ENCODE measurements around the gene PTPRK.

The PTPRK gene

DNA sequence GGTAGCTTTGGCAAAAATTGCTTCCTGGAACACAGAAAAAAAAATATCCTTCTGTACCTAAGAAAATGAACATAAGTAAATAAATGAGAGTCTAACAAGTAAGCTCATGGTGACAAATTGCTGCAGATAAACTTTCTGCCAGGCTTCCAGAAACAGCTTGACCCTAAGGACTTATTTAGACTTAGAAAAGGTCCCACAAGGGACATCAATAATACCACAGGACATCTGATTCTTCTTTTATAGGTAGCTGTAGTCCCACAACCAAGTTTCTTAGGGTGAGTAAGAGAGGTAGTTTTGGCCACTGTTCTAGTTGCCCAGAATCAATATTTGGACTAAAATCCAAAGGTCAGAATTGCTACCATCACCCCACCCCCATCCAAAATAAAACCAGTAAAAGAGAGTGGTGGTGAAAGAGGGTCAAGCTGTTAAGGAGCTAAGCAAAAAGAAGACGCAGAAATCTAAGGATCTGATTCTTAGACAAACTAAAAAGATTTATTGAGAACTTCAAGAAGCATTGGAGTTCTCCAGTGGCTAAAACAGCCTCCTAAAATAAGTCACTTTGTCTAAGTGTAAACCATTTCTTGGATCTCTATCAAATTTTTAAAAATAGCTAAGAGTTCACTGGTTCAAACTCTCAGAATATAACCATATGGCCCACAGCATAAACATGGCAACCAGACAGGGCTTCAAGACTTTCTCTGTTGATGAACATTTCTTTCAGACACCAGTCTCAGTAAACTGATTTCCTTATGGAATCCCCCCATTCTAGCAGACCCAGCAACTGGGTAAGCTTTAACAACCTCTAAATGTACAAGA, 180.6 kb downstream of the PTPRK start:
- H3K9ac ChIP-seq (ENCODE audit: low read length in 5 of 5) = no peak overlapping the region
- H3K4me3 ChIP-seq (ENCODE audit: low read depth in 1 of 5, low read length in 5 of 5) = no peak overlapping the region
- peaks cover 0 to 6% (median 4%) of the 10 kb centered on the region in 5 donors for H3K4me1 ChIP-seq (ENCODE audit: control insufficient read depth in 5 of 5, insufficient read depth in 5 of 5, low read length in 5 of 5)
- no peaks in the 10 kb centered on the region for H3K9me3 ChIP-seq (ENCODE audit: control insufficient read depth in 5 of 5, low read length in 5 of 5)
- H3K27me3 ChIP-seq (ENCODE audit: control insufficient read depth in 5 of 5, insufficient read depth in 4 of 5, low read length in 5 of 5) = no peaks in the 10 kb centered on the region
- no peak overlapping the region for H3K27ac ChIP-seq (ENCODE audit: low read depth, low read length)
- H3K36me3 ChIP-seq (ENCODE audit: control insufficient read depth in 5 of 5, insufficient read depth in 5 of 5, low read length in 5 of 5) = no peaks in the 10 kb centered on the region

GRCh38 chr6:128337619-128338018, 182.8 kb downstream of the PTPRK start:
- no peak overlapping the region for H3K27ac ChIP-seq (ENCODE audit: low read depth, low read length)
- H3K4me1 ChIP-seq (ENCODE audit: control insufficient read depth in 5 of 5, insufficient read depth in 5 of 5, low read length in 5 of 5) = peaks cover 0 to 6% (median 4%) of the 10 kb centered on the region in 5 donors
- no peaks in the 10 kb centered on the region for H3K9me3 ChIP-seq (ENCODE audit: control insufficient read depth in 5 of 5, low read length in 5 of 5)

GRCh38 chr6:128336436-128337095, 183.8 kb downstream of the PTPRK start:
- Histone ChIP-seq H3K9ac (ENCODE audit: low read length in 5 of 5) (no peak overlapping the region), H3K9me3 (ENCODE audit: control insufficient read depth in 5 of 5, low read length in 5 of 5) (no peaks in the 10 kb centered on the region), H3K4me3 (ENCODE audit: low read depth in 1 of 5, low read length in 5 of 5) (no peak overlapping the region), H3K27me3 (ENCODE audit: control insufficient read depth in 5 of 5, insufficient read depth in 4 of 5, low read length in 5 of 5) (no peaks in the 10 kb centered on the region), H3K4me1 (ENCODE audit: control insufficient read depth in 5 of 5, insufficient read depth in 5 of 5, low read length in 5 of 5) (peaks cover 0 to 6% (median 4%) of the 10 kb centered on the region in 5 donors), H3K36me3 (ENCODE audit: control insufficient read depth in 5 of 5, insufficient read depth in 5 of 5, low read length in 5 of 5) (no peaks in the 10 kb centered on the region), H3K27ac (ENCODE audit: low read depth, low read length) (no peak overlapping the region)

More at GRCh38 chr6:128337619-128338018, 182.8 kb downstream of the PTPRK start:
- Histone ChIP-seq H3K27me3 (ENCODE audit: control insufficient read depth in 5 of 5, insufficient read depth in 4 of 5, low read length in 5 of 5) (no peaks in the 10 kb centered on the region), H3K4me3 (ENCODE audit: low read depth in 1 of 5, low read length in 5 of 5) (no peak overlapping the region), H3K36me3 (ENCODE audit: control insufficient read depth in 5 of 5, insufficient read depth in 5 of 5, low read length in 5 of 5) (no peaks in the 10 kb centered on the region), H3K9ac (ENCODE audit: low read length in 5 of 5) (no peak overlapping the region)

DNA sequence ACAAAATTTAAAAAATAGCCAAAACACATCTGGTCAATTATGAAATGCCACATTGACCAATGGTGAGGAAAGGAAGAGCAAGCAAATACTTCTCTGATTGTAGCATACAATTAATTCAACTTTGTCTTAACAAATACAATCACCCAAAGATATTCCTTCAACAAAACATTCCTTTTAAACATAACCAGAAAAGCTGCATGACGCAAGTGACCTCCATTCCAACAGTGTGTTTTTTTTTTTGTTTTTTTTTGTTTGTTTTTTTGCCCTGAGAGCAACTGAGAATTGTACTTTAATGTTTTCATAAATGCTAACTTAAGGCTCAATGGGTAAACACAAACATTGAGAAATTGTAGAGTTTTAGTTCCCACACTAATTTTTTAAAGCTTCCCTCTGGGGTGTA, 184.4 kb downstream of the PTPRK start:
- H3K36me3 ChIP-seq (ENCODE audit: control insufficient read depth in 5 of 5, insufficient read depth in 5 of 5, low read length in 5 of 5) = no peaks in the 10 kb centered on the region
- H3K4me1 ChIP-seq (ENCODE audit: control insufficient read depth in 5 of 5, insufficient read depth in 5 of 5, low read length in 5 of 5) = peaks cover 0 to 6% (median 4%) of the 10 kb centered on the region in 5 donors
- H3K27ac ChIP-seq (ENCODE audit: low read depth, low read length) = no peak overlapping the region
- H3K4me3 ChIP-seq (ENCODE audit: low read depth in 1 of 5, low read length in 5 of 5) = no peak overlapping the region
- no peaks in the 10 kb centered on the region for H3K27me3 ChIP-seq (ENCODE audit: control insufficient read depth in 5 of 5, insufficient read depth in 4 of 5, low read length in 5 of 5)
- no peaks in the 10 kb centered on the region for H3K9me3 ChIP-seq (ENCODE audit: control insufficient read depth in 5 of 5, low read length in 5 of 5)
- no peak overlapping the region for H3K9ac ChIP-seq (ENCODE audit: low read length in 5 of 5)

DNA sequence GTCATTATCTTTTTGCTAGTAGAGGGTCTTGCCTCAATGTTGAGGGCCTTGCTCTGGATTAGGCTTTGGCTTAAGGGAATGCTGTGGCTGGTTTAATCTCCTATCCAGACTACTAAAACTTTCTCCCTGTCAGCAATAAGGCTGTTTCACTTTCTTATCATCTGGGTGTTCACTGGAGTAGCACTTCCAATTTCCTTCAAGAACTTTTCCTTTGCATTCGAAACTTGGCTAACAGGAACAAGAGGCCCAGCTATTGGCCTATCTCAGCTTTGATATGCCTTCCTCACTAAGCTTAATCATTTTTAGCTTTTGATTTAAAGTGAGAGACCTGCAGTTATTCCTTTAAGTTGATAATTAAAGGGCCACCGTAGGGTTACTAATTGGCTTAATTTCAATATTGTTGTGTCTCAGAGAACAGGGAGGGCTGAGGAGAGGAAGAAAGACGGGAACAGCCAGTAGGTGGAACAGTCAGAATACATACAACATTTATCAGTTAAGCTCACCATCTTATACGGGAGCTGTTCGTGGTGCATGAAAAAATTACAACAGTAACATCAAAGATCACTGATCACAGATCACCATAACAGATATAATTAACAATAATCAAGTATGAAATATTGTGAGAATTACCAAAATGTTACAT, 186.7 kb downstream of the PTPRK start:
- Histone ChIP-seq H3K9ac (ENCODE audit: low read length in 5 of 5) (no peak overlapping the region), H3K9me3 (ENCODE audit: control insufficient read depth in 5 of 5, low read length in 5 of 5) (no peaks in the 10 kb centered on the region), H3K27ac (ENCODE audit: low read depth, low read length) (no peak overlapping the region), H3K4me1 (ENCODE audit: control insufficient read depth in 5 of 5, insufficient read depth in 5 of 5, low read length in 5 of 5) (no peaks in the 10 kb centered on the region), H3K4me3 (ENCODE audit: low read depth in 1 of 5, low read length in 5 of 5) (no peak overlapping the region), H3K36me3 (ENCODE audit: control insufficient read depth in 5 of 5, insufficient read depth in 5 of 5, low read length in 5 of 5) (no peaks in the 10 kb centered on the region), H3K27me3 (ENCODE audit: control insufficient read depth in 5 of 5, insufficient read depth in 4 of 5, low read length in 5 of 5) (no peaks in the 10 kb centered on the region)

DNA sequence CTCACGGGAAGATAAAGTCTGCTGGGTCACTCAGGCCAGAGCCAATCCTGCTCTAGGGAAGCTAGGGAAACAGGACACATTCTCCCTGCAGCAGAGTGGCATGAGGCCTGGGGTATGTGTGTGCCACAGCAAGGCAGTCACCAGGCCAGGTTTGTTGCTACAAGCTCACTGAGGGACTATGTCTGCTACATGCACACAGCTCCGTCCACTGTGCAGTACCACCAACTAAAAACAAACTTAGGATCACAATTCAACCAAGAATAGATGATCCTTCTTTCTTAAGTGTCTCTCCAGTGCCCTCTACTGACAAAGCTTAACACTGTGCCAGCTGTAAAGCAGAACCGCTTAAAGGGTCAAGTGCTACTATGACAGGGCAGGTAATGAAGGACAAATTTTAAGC, 192.5 kb downstream of the PTPRK start:
- no peak overlapping the region for H3K9ac ChIP-seq (ENCODE audit: low read length in 5 of 5)
- H3K9me3 ChIP-seq (ENCODE audit: control insufficient read depth in 5 of 5, low read length in 5 of 5) = peaks cover 0 to 4% (median 0%) of the 10 kb centered on the region in 5 donors

GRCh38 chr6:128323011-128323410, 197.4 kb downstream of the PTPRK start:
- no peaks in the 10 kb centered on the region for H3K36me3 ChIP-seq (ENCODE audit: control insufficient read depth in 5 of 5, insufficient read depth in 5 of 5, low read length in 5 of 5)
- no peak overlapping the region for H3K27ac ChIP-seq (ENCODE audit: low read depth, low read length)

More for the DNA sequence above, 192.5 kb downstream of the PTPRK start:
- Histone ChIP-seq H3K4me1 (ENCODE audit: control insufficient read depth in 5 of 5, insufficient read depth in 5 of 5, low read length in 5 of 5) (no peaks in the 10 kb centered on the region), H3K27ac (ENCODE audit: low read depth, low read length) (no peak overlapping the region), H3K36me3 (ENCODE audit: control insufficient read depth in 5 of 5, insufficient read depth in 5 of 5, low read length in 5 of 5) (no peaks in the 10 kb centered on the region), H3K27me3 (ENCODE audit: control insufficient read depth in 5 of 5, insufficient read depth in 4 of 5, low read length in 5 of 5) (no peaks in the 10 kb centered on the region), H3K4me3 (ENCODE audit: low read depth in 1 of 5, low read length in 5 of 5) (no peak overlapping the region)

DNA sequence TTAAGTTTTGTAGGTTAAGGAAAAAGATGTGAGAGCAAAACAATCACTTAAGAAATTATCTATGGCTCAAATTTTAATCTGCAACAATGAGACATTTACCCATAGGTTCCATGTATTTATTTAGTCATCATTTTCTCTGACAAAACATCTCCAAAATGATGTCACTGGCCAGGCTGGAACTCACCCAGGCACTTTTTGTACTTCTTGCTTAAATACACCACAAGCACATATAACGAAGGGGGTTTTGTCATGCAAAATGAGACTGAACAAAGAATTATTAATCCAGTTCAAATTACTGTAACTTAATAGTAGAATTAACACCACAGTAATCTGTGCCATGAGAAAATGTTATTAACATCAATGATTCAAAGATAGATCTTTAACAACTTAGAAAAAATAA, 200.5 kb downstream of the PTPRK start:
- no peaks in the 10 kb centered on the region for H3K27me3 ChIP-seq (ENCODE audit: control insufficient read depth in 5 of 5, insufficient read depth in 4 of 5, low read length in 5 of 5)
- H3K9ac ChIP-seq (ENCODE audit: low read length in 5 of 5) = no peak overlapping the region
- no peaks in the 10 kb centered on the region for H3K36me3 ChIP-seq (ENCODE audit: control insufficient read depth in 5 of 5, insufficient read depth in 5 of 5, low read length in 5 of 5)
- H3K4me1 ChIP-seq (ENCODE audit: control insufficient read depth in 5 of 5, insufficient read depth in 5 of 5, low read length in 5 of 5) = no peaks in the 10 kb centered on the region
- H3K9me3 ChIP-seq (ENCODE audit: control insufficient read depth in 5 of 5, low read length in 5 of 5) = no peaks in the 10 kb centered on the region
- H3K27ac ChIP-seq (ENCODE audit: low read depth, low read length) = no peak overlapping the region
- no peak overlapping the region for H3K4me3 ChIP-seq (ENCODE audit: low read depth in 1 of 5, low read length in 5 of 5)

More at GRCh38 chr6:128323011-128323410, 197.4 kb downstream of the PTPRK start:
- Histone ChIP-seq H3K27me3 (ENCODE audit: control insufficient read depth in 5 of 5, insufficient read depth in 4 of 5, low read length in 5 of 5) (no peaks in the 10 kb centered on the region), H3K4me1 (ENCODE audit: control insufficient read depth in 5 of 5, insufficient read depth in 5 of 5, low read length in 5 of 5) (no peaks in the 10 kb centered on the region), H3K4me3 (ENCODE audit: low read depth in 1 of 5, low read length in 5 of 5) (no peak overlapping the region), H3K9ac (ENCODE audit: low read length in 5 of 5) (no peak overlapping the region), H3K9me3 (ENCODE audit: control insufficient read depth in 5 of 5, low read length in 5 of 5) (peaks cover 0 to 3% (median 0%) of the 10 kb centered on the region in 5 donors)

- no peak overlapping the region for H3K9ac ChIP-seq (ENCODE audit: low read length in 5 of 5)
- no peaks in the 10 kb centered on the region for H3K9me3 ChIP-seq (ENCODE audit: control insufficient read depth in 5 of 5, low read length in 5 of 5)
These were observed 201.2 kb downstream of the PTPRK start for GRCh38 chr6:128319157-128319556.

More at GRCh38 chr6:128319157-128319556, 201.2 kb downstream of the PTPRK start:
- Histone ChIP-seq H3K27ac (ENCODE audit: low read depth, low read length) (no peak overlapping the region), H3K27me3 (ENCODE audit: control insufficient read depth in 5 of 5, insufficient read depth in 4 of 5, low read length in 5 of 5) (no peaks in the 10 kb centered on the region), H3K4me3 (ENCODE audit: low read depth in 1 of 5, low read length in 5 of 5) (no peak overlapping the region), H3K36me3 (ENCODE audit: control insufficient read depth in 5 of 5, insufficient read depth in 5 of 5, low read length in 5 of 5) (no peaks in the 10 kb centered on the region), H3K4me1 (ENCODE audit: control insufficient read depth in 5 of 5, insufficient read depth in 5 of 5, low read length in 5 of 5) (no peaks in the 10 kb centered on the region)

Measured in subcutaneous abdominal adipose tissue (tissue), 5 donors.